ENCODE measurements around the gene CFAP107.

The CFAP107 gene

GRCh38 chr1:12763479-12763878, 17.5 kb downstream of the CFAP107 start:
- Histone ChIP-seq H3K14ac (ENCODE audit: low read length in 2 of 2) (no peak overlapping the region), H3K4ac (ENCODE audit: low read depth in 1 of 2, low read length in 2 of 2) (no peak overlapping the region), H3K9me3 (ENCODE audit: control insufficient read depth, low read length) (no peaks in the 10 kb centered on the region), H3K27me3 (ENCODE audit: control insufficient read depth in 1 of 2, insufficient read depth in 1 of 2, low read length in 2 of 2) (peaks cover 0 to 29% of the 10 kb centered on the region in 2 experiments), H2AK5ac (ENCODE audit: low read length, severe bottlenecking) (no peak overlapping the region), H2BK5ac (ENCODE audit: low read depth, low read length, poor library complexity, severe bottlenecking) (no peak overlapping the region), H3K79me1 (replicated peaks; ENCODE audit: low read length, poor library complexity, severe bottlenecking) (no peaks in the 10 kb centered on the region), H2AFZ (ENCODE audit: low read depth, low read length) (no peak overlapping the region), H4K8ac (ENCODE audit: low read length) (no peak overlapping the region), H3K36me3 (ENCODE audit: control insufficient read depth in 1 of 2, insufficient read depth in 2 of 2, low read depth in 1 of 2, low read length in 2 of 2) (no peaks in the 10 kb centered on the region), H4K91ac (ENCODE audit: low read length) (no peak overlapping the region), H2BK12ac (ENCODE audit: low read length in 2 of 2) (no peak overlapping the region), H3K18ac (ENCODE audit: low read depth in 1 of 2, low read length in 2 of 2) (no peak overlapping the region), H2BK120ac (ENCODE audit: low read depth, low read length) (no peak overlapping the region), H3K4me2 (ENCODE audit: low read length, poor library complexity, severe bottlenecking) (no peak overlapping the region), H3K27ac (ENCODE audit: low read length, poor library complexity, severe bottlenecking) (no peak overlapping the region), H2BK15ac (ENCODE audit: low read depth, poor library complexity, severe bottlenecking) (no peak overlapping the region), H3K23ac (ENCODE audit: low read length in 2 of 2) (no peak overlapping the region), H3K4me3 (ENCODE audit: insufficient read depth in 1 of 2, low read depth in 1 of 2, low read length in 2 of 2) (no peak overlapping the region), H3K9ac (ENCODE audit: low read length) (no peak overlapping the region), H3K4me1 (ENCODE audit: control insufficient read depth, insufficient read depth, low read depth, low read length) (no peaks in the 10 kb centered on the region)
- 78% methylated on average over 3 of the region's 4 CpGs for WGBS
- no peak for DNase-seq

GRCh38 chr1:12764016-12764415, 18.0 kb downstream of the CFAP107 start:
- Histone ChIP-seq H2BK15ac (ENCODE audit: low read depth, poor library complexity, severe bottlenecking) (no peak overlapping the region), H4K91ac (ENCODE audit: low read length) (no peak overlapping the region), H2BK120ac (ENCODE audit: low read depth, low read length) (no peak overlapping the region), H2BK5ac (ENCODE audit: low read depth, low read length, poor library complexity, severe bottlenecking) (no peak overlapping the region), H3K4me2 (ENCODE audit: low read length, poor library complexity, severe bottlenecking) (no peak overlapping the region), H3K9me3 (ENCODE audit: control insufficient read depth, low read length) (no peaks in the 10 kb centered on the region), H2AK5ac (ENCODE audit: low read length, severe bottlenecking) (no peak overlapping the region), H4K8ac (ENCODE audit: low read length) (no peak overlapping the region), H3K18ac (ENCODE audit: low read depth in 1 of 2, low read length in 2 of 2) (no peak overlapping the region), H2BK12ac (ENCODE audit: low read length in 2 of 2) (no peak overlapping the region), H3K9ac (ENCODE audit: low read length) (no peak overlapping the region), H3K23ac (ENCODE audit: low read length in 2 of 2) (no peak overlapping the region), H3K36me3 (ENCODE audit: control insufficient read depth in 1 of 2, insufficient read depth in 2 of 2, low read depth in 1 of 2, low read length in 2 of 2) (no peaks in the 10 kb centered on the region), H3K27me3 (ENCODE audit: control insufficient read depth in 1 of 2, insufficient read depth in 1 of 2, low read length in 2 of 2) (peaks cover 0 to 26% of the 10 kb centered on the region in 2 experiments), H2AFZ (ENCODE audit: low read depth, low read length) (no peak overlapping the region), H3K79me1 (replicated peaks; ENCODE audit: low read length, poor library complexity, severe bottlenecking) (no peaks in the 10 kb centered on the region), H3K4me3 (ENCODE audit: insufficient read depth in 1 of 2, low read depth in 1 of 2, low read length in 2 of 2) (no peak overlapping the region), H3K14ac (ENCODE audit: low read length in 2 of 2) (no peak overlapping the region), H3K4me1 (ENCODE audit: control insufficient read depth, insufficient read depth, low read depth, low read length) (no peaks in the 10 kb centered on the region), H3K4ac (ENCODE audit: low read depth in 1 of 2, low read length in 2 of 2) (no peak overlapping the region), H3K27ac (ENCODE audit: low read length, poor library complexity, severe bottlenecking) (no peak overlapping the region)
- 44% methylated on average over 3 of the region's 5 CpGs for WGBS
- DNase-seq = no peak

- Histone ChIP-seq H3K4ac (ENCODE audit: low read depth in 1 of 2, low read length in 2 of 2) (no peak overlapping the region), H4K91ac (ENCODE audit: low read length) (no peak overlapping the region), H3K14ac (ENCODE audit: low read length in 2 of 2) (no peak overlapping the region), H4K8ac (ENCODE audit: low read length) (no peak overlapping the region), H3K36me3 (ENCODE audit: control insufficient read depth in 1 of 2, insufficient read depth in 2 of 2, low read depth in 1 of 2, low read length in 2 of 2) (no peaks in the 10 kb centered on the region), H3K18ac (ENCODE audit: low read depth in 1 of 2, low read length in 2 of 2) (no peak overlapping the region), H3K9me3 (ENCODE audit: control insufficient read depth, low read length) (no peaks in the 10 kb centered on the region), H2AFZ (ENCODE audit: low read depth, low read length) (no peak overlapping the region), H3K9ac (ENCODE audit: low read length) (no peak overlapping the region), H3K27me3 (ENCODE audit: control insufficient read depth in 1 of 2, insufficient read depth in 1 of 2, low read length in 2 of 2) (peaks cover 0 to 18% of the 10 kb centered on the region in 2 experiments), H2BK15ac (ENCODE audit: low read depth, poor library complexity, severe bottlenecking) (no peak overlapping the region), H3K4me1 (ENCODE audit: control insufficient read depth, insufficient read depth, low read depth, low read length) (no peaks in the 10 kb centered on the region), H2BK5ac (ENCODE audit: low read depth, low read length, poor library complexity, severe bottlenecking) (no peak overlapping the region), H2AK5ac (ENCODE audit: low read length, severe bottlenecking) (no peak overlapping the region), H2BK120ac (ENCODE audit: low read depth, low read length) (no peak overlapping the region), H2BK12ac (ENCODE audit: low read length in 2 of 2) (no peak overlapping the region), H3K4me2 (ENCODE audit: low read length, poor library complexity, severe bottlenecking) (no peak overlapping the region), H3K23ac (ENCODE audit: low read length in 2 of 2) (no peak overlapping the region), H3K27ac (ENCODE audit: low read length, poor library complexity, severe bottlenecking) (no peak overlapping the region), H3K79me1 (replicated peaks; ENCODE audit: low read length, poor library complexity, severe bottlenecking) (no peaks in the 10 kb centered on the region), H3K4me3 (ENCODE audit: insufficient read depth in 1 of 2, low read depth in 1 of 2, low read length in 2 of 2) (no peak overlapping the region)
- DNase-seq = no peak
- WGBS = 54% methylated on average over 1 of the region's 2 CpGs
These were observed 23.0 kb downstream of the CFAP107 start for GRCh38 chr1:12769031-12769430.

GRCh38 chr1:12769976-12770505, 24.0 kb downstream of the CFAP107 start:
- Histone ChIP-seq H3K27me3 (ENCODE audit: control insufficient read depth in 1 of 2, insufficient read depth in 1 of 2, low read length in 2 of 2) (peaks cover 0 to 18% of the 10 kb centered on the region in 2 experiments), H3K18ac (ENCODE audit: low read depth in 1 of 2, low read length in 2 of 2) (no peak overlapping the region), H3K4me2 (ENCODE audit: low read length, poor library complexity, severe bottlenecking) (no peak overlapping the region), H4K91ac (ENCODE audit: low read length) (no peak overlapping the region), H3K4me3 (ENCODE audit: insufficient read depth in 1 of 2, low read depth in 1 of 2, low read length in 2 of 2) (no peak overlapping the region), H3K79me1 (replicated peaks; ENCODE audit: low read length, poor library complexity, severe bottlenecking) (no peaks in the 10 kb centered on the region), H3K4ac (ENCODE audit: low read depth in 1 of 2, low read length in 2 of 2) (no peak overlapping the region), H2BK12ac (ENCODE audit: low read length in 2 of 2) (no peak overlapping the region), H3K36me3 (ENCODE audit: control insufficient read depth in 1 of 2, insufficient read depth in 2 of 2, low read depth in 1 of 2, low read length in 2 of 2) (no peaks in the 10 kb centered on the region), H4K8ac (ENCODE audit: low read length) (no peak overlapping the region), H3K9ac (ENCODE audit: low read length) (no peak overlapping the region), H2BK15ac (ENCODE audit: low read depth, poor library complexity, severe bottlenecking) (no peak overlapping the region), H3K27ac (ENCODE audit: low read length, poor library complexity, severe bottlenecking) (no peak overlapping the region), H3K14ac (ENCODE audit: low read length in 2 of 2) (no peak overlapping the region), H2AK5ac (ENCODE audit: low read length, severe bottlenecking) (no peak overlapping the region), H2BK5ac (ENCODE audit: low read depth, low read length, poor library complexity, severe bottlenecking) (no peak overlapping the region), H2AFZ (ENCODE audit: low read depth, low read length) (no peak overlapping the region), H3K9me3 (ENCODE audit: control insufficient read depth, low read length) (no peaks in the 10 kb centered on the region), H2BK120ac (ENCODE audit: low read depth, low read length) (no peak overlapping the region), H3K23ac (ENCODE audit: low read length in 2 of 2) (no peak overlapping the region), H3K4me1 (ENCODE audit: control insufficient read depth, insufficient read depth, low read depth, low read length) (no peaks in the 10 kb centered on the region)
- DNase-seq = no peak
- WGBS = 54% methylated on average over 7 of the region's 7 CpGs
